ENCODE data around the gene PROK1.

The PROK1 gene

DNA sequence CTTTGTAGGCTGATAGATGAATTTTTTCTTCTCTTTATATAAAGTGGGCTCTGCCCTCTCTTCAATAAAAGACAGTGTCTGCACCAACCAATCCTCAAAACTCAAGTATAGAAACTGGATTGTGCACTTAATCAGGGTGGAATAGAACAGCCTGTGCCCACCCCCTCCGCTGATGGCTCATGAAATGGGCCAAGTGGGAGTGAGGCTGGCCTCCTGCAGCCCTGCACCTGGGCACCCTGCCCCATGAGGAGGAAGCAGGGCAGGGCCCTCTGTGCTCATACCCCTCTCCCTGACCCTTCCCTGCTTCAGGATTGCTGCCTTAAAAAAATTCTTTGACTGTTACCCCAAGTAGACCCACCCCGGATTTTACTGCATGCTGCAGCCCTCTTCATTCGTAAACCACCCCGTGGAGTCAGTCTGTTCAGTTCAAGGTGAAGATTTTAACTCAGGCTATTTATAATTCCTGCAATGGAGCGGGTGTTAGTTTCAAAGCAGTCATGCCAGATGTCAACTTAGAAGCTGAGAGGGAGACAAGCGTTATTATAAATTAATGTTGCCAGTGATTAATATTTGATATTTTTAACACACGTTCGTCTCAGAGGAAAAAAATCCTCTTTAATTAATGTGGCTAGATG is 15.8 kb downstream of the PROK1 start:
- DNase-seq, result no peak

DNA sequence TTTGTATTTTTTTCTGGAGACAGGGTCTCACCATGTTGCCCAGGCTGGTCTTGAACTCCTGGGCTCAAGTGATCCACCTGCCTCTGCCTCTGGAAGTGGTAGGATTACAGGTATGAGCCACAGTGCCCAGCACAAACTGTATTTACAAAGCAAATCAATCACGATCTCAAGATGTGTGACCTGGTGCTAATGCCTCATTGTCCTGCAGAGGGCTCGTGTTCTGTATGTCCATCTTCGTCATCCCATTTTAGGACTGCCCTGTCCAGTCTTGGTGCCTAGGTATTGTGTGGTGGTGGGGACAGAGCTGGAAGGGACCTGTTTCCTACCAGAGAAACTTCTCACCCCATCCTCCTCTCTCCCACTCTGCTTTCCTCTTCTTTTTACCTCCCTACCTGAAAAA is 20.2 kb downstream of the PROK1 start:
- no peak for DNase-seq

DNA sequence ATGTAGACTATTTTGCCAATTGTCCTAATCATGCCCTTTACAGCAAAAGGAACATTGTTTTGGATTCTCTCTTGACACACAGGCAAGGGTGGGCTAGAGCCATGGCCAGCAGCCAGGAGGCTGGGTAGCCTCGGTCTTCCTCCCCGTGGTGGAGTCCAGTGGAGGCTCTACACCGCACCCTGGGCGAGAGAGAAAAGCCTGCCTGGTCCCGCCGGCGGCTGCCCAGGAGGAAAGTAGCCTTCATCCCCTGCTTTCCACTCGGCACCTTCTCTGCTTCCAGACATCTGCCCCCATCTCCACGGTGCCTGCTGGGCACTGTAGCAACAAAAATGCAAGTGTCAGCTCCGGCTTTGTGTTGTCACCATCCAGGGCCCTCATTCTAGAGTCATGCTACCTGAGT is 21.6 kb downstream of the PROK1 start:
- DNase-seq, result no peak

DNA sequence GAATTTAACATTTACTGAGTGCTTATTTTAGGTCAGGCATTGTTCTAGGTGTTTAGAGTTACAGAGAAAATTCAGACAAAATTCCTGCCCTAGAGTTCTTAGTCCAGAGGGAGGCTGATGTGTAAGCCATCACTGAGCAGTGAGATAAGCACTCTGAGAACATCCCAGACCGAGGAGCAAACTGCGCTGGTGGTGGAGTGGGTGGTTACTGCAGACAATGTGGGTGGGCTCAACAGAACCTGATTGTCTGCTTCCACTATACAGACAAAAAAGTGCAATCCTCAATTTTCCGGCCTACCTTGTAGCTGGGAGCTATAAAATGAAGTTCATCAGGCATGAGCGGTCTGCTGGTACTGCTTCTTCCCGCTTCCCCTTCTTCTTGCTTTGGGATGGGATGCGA is 23.5 kb downstream of the PROK1 start:
- DNase-seq, result no peak

DNA sequence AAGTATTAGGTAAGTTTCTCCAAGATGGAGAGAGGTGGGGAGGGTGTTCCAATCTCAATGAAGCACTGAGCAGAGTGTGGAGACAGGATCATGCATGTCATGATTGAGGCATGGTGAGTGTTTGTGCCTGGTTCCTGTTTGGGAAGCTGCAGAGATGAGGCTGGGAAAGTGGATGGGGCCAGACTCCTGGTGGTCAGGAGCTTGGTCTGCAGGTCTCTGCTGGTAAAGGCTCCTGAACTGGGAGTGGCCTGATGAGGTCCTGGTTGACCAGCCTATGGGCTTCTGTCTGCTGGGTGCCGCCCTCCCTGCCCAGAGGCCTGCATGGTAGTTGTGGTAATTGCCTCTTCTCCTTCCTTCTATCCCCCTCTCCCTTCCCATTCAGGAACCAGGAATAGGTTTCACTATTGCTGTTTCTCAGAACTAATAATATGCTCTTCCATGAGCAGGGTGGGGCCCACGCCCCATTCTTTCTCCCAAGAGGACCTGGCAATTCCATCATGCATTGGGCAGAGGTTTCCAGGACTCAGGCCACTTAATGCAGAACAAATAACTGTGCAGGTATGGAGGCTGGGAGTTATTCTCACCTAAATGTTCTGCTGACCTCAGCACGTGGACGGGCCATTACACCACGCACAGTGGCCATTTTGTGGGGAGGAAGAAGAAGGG is 24.5 kb downstream of the PROK1 start:
- DNase-seq, result no peak

DNA sequence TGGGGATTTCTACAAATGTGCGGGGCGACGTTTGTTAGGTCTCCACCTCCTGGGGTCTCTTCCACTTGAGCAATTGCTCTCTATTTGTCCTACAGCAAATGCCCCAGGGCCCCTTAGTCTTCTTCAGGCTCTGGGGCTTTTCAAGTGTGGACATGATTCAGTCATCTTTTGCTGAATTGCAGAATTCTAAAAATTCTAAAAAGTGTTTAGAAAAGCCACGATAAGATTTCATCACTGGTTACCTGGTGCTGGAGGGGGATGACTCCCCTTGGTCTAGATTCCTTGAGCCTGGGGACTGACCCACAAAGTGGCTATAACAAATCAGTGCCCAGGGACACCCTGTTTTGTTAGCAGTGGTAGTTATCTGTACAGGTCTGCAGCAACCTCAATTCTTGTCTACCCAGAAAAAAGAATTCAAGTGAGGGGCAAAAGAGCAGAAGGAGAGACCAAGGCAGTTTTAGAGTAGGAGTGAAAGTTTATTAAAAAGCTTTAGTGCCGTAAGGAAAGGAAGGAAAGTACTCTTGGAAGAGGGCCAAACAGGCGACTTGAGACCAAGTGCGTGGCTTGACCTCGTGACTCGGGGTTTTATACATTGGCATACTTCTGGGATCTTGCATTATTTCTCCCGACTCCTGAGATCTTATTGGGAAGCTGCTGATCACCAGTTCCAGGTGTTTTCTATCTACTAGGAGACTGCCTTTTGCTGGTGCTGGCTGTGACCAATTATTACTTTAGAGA is 25.2 kb downstream of the PROK1 start:
- DNase-seq, result no peak

DNA sequence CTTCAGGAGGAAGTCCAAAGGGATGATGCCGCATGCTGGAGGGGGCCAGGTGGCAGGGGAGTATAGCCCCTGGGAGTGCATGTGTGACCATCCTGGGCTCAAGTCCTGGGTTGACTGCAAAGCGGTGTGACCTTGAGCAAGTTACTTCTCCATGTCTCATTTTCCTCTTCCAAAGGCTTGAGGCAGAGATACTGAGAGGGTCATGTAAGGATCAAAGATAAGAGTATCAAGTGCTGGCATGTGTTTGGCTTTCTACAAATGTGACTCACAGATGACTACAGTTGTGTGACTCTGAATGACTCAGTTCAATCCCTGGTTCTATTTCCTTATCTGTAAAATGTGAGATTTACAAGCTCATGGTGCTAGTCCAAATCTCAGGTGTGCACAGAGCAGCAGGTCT is 26.1 kb downstream of the PROK1 start:
- DNase-seq, result peak; percentile 20

DNA sequence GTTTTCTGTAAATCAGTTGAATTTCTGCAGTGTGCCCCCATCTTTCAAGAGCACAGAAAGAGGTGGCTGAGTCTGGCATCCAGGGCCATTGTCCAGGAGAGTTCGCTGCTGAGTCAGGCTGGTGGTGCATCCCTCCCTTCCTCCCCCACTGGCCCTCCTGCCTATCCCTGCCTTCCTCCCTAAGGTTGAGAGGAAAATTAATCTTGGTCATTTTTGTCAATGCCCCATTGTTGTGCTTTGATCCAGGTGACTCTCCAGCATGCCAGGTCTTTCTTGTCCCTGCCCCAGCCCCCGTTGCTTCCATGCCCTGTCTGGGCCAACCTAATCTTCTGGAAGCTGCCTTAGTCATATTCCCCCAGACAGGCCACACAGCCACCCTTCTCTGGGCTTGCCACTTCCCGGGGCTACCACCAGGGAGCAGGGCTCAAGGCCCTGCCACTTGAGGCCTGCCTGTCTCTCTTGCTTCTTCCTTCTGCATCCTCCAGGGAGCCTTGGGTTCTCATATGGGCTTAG is 26.6 kb downstream of the PROK1 start:
- DNase-seq, result peak; percentile 10

DNA sequence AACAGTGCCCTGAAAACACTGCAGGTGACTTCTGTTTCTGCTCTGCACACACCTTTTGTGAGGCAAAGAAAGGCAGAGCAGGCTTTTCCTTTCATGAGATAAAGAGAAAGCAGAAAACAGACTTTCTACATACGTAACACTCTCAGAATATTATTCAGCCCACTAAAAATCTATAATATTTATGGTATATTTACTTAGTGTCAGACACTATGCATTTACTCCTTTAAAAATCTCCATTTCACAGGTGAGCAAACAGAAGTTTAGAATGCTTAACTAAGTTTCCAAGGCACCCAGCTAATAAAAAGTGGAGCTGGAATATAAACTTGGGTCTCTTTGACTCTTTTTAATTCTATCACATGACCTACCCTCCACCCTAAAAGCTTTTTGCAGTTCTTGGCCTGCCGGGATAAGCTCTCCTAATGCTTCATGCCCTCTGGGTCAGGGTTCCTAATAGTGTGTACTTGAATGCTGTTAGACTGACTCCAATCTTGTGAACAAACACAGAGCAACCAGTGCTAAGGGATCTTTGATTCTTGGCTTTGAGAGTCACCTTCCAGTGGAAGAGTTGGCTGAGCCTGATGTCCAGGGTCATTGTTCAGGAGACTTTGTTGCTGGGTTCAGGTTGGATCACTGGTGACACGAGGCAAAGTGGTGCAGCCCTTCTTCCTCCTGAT is 27.2 kb downstream of the PROK1 start:
- no peak for DNase-seq

DNA sequence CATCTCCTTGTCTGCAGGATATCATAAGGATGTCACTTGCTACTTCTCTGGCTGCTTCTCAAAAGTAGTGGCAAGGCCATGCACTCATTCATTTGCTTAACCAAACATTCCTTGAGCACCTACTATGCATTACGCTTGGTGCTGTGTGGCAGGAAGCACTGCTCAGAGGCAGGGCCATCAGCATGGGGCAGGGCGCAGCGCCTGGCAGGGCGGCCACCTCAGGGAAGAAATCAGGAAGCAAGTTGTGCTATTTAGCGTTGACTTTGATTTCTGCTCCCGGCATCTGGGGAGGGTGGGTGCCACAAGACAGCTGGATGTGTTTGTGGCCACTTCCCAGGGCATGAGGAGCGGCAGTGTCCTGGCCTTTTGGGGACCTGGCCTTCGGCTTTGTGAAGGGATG is 27.9 kb downstream of the PROK1 start:
- no peak for DNase-seq

DNA sequence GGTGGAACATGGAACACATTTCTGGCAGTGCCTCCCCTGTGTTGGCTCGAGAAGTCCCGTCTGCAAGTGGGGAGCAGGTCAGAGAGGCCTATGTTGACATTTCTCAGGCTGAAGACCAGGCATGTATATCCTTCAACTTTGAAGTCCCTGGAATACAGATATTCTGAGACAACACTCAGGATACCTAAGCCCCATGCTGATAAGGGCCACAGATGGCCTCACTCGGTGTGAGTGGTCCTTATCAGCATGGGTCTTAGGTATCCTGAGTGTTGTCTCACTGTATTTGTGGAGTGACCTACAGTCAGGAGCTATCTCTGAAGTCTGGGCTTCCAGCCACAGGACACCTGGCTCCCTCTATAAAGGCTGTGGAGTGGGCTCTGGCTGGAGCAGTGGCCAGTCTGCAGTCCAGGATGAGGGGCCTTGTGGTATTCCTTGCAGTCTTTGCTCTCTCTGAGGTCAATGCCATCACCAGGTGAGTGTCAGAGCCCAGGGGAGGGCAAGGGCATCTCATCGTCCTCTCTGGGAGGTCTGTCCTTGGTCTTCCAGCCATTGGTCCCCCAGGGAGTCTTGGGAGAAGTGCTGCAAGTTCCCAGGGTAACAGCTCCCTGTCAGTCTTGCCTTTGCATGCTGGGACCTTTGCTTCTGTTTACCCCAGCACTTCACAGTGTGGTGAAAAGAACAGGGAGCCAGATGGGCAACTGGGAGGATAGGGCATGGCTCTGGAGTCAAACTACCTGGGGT is 29.6 kb downstream of the PROK1 start:
- DNase-seq, result no peak

DNA sequence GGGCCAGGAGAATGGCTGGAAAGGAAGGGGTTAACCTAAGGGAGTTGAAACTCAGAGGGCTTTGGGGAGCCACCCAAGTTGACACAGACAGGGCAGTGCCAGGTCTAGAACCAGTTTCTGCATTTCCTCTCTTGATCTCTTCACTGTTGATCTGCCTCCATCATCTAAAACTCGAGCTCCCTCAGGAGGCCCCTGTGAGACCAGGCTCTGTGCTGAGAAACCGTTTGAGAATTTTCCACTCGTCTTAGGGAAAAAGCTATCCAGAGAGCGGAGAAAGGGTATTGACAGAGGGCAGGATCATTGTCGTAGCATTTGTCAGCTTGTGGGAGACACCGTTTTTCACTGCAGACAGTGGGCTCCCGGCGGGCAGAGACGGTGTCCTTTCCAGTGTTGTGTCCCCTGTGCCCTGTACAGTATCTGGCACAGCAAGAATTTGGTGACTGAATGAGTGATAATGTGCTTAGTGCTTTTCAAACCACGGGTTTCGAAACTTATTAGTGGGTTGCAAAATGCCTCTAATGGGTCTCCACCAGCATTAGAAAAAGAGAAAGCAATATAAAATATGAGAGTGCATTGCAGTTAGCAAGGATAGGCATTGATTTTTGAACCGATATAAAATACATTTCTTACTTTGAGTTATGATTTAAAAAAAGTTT is 31.1 kb downstream of the PROK1 start:
- DNase-seq, result no peak

DNA sequence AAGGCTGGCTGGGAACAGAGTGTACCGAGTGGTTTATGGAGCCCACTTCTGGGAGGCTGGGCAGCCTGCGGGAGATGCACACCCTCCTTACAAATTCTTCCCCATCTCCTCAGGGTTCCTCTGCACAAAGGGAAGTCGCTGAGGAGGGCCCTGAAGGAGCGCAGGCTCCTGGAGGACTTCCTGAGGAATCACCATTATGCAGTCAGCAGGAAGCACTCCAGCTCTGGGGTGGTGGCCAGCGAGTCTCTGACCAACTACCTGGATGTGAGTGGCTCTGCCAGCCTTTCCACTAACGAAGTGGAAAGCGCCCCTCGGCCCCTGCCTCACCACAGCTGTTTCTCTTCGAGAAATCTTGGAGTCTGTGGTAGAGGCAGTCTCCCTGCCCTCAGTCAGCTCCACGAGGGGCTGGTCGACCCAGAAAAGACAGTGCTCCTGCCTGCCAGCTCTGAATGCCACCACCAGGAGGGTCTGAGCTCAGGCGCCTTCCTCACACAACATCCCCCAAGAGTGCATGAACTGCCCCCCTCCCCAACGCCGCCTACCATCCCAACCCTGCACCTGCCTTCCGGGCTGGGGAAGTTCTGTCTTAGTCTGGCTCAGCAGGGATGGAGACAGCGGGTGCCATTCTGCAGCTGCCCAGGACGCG is 31.8 kb downstream of the PROK1 start:
- no peak for DNase-seq

DNA sequence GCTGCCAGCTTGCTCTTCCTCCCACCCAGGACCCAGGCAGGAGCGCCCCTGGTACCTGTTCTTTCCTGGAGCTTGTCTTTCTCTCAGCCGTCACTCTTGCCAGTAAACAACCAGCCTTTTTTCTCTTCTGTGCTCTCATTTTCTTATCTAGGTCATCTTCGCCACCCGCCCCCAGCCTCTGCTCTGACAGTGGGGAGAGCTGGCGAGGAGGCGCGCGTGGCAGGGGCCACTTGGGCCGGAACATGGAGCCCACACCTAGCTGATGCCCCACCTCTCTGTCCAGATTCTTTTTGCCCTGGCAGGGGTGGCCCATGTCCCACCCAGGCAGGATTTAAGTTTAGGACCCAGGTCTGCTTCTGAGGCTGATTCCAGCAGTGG is 32.3 kb downstream of the PROK1 start:
- no peak for DNase-seq

DNA sequence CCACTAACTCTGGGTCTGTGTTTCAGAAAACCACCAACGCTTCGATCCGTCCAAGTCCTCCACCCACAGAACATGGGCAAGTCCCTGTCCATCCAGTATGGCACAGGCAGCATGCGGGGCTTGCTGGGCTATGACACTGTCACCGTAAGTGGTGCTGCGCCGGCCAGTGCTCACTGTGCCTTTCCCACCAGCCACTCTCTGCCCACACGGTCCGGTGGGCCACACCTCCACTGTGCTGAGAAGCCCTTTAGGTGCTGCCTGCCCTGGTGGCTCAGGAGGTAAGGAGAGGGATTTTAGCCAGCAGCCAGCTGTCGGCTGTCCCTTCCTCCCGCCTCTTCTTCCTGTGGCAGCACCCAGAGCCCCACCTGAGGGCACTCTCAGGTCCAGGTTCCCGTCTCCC is 33.9 kb downstream of the PROK1 start:
- DNase-seq, result no peak

DNA sequence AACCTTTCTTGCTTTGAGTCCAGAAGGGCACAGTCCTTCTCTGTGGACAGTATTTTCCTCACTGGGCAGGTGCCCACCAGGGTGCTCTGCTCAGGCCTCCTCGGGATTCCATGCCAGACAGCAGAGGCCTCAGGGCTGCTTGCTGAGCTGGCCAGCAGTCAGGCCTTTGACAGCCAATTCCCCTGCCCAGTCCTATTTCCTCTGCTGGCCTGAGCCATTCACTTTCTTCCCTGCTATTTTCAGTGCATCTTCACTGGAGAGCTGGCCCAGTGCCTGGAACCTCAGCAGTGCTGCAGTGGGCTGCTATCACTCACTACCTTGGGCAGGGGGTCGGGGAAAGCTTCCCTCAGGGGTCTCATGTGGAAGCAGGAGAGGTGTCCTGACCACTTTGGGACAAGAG is 34.8 kb downstream of the PROK1 start:
- no peak for DNase-seq

DNA sequence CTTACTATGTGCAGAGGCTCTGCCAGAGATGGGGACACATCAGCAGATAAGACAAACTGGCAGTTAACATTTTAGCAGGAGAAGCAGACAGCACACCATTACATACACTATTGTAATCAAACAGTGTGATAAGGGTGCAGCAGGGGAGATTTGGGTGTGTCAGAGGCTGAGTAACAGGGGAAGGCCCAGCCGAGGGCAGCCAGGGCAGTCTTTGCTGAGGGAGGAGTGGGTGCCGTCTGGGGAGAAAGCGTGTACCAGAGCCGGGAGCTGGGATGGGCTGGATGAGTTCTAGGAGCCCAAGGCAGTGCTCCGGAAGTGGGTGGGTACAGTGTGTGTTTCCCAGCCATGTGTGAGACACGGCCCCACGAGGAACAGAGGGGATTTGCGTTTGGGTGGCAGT is 36.8 kb downstream of the PROK1 start:
- no peak for DNase-seq

DNA sequence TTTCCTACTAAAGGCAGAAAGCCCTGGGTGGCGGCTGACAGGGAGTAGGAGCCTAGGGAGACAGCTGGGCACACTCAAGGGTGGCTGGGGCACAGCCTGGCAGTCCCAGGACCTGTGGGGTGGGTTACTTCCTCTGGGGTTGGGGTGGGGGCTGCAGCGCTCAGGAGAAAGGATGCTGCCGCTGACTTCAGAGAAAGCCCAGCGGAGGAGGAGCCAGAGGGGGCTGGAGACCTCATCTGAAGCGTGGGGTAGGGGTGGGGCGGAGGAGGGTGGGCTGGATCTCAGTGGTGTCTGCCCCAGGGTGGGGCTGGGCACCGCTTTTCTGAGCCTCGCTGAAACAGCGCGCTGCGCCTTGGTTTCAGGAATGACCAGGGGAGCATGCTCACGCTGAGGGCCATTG is 37.2 kb downstream of the PROK1 start:
- DNase-seq, result no peak

DNA sequence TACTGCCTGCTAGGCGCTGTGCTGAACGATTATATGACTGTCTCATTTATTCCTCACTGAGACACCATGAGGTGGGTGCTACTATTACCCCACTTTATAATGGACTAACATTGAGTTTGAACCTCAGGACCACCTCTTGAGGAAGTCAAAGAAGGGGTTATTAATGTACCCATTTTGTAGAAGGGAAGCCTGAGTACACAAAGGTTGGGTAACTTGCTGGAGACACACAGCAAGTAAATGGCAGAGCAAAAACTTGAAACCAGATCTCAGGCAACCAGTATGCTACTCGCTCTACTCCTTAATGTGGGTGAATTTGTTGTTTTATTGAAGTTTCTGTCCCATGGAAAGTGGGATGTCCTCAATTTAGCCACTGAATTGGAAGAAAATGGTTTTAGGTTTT is 37.9 kb downstream of the PROK1 start:
- no peak for DNase-seq

DNA sequence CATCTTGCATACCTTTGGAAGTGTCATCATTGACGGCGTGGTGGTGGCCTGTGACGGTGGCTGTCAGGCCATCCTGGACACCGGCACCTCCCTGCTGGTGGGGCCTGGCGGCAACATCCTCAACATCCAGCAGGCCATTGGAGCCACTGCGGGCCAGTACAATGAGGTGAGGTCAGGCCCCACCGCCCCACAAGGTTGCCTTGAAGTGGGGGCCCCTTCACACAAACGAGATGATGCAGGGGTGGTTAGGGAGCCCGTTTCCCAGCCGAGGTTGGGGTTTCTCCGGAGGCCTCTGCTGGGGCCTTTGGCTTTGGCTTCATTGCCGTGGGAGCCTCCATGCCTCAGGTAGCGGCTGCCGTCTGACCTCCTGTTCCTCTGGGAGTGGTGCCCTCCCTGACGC is 38.5 kb downstream of the PROK1 start:
- no peak for DNase-seq

DNA sequence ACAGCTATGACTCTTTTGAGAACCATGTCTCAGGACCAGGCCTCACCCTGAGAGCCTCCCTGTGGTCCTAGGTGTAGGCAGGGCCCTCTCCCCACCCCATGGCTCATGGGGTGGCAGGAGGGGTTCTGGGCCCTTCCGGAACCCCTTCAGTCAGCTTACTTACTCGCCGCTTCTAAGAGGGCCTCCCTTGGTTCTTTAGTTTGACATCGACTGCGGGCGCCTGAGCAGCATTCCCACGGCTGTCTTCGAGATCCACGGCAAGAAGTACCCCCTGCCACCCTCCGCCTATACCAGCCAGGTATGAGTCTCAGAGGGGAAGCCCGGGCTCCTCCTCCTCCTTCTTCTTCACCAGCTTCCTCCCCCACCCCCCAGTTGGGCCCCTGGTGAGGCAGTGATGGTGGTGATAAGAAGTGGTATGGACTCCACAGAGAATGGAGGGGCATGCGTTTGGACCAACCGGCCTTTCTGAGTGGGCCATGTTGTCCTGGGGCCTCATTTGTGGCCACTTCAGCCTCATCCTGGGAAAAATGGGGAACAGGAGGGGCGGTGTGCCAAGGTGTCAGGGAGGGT is 39.1 kb downstream of the PROK1 start:
- no peak for DNase-seq
